ENCODE data around the gene ADAMTS1.

Gene ADAMTS1

GRCh38 chr21:26833011-26833410, 12.2 kb downstream of the ADAMTS1 start:
- TF ChIP-seq, protein P1, sequence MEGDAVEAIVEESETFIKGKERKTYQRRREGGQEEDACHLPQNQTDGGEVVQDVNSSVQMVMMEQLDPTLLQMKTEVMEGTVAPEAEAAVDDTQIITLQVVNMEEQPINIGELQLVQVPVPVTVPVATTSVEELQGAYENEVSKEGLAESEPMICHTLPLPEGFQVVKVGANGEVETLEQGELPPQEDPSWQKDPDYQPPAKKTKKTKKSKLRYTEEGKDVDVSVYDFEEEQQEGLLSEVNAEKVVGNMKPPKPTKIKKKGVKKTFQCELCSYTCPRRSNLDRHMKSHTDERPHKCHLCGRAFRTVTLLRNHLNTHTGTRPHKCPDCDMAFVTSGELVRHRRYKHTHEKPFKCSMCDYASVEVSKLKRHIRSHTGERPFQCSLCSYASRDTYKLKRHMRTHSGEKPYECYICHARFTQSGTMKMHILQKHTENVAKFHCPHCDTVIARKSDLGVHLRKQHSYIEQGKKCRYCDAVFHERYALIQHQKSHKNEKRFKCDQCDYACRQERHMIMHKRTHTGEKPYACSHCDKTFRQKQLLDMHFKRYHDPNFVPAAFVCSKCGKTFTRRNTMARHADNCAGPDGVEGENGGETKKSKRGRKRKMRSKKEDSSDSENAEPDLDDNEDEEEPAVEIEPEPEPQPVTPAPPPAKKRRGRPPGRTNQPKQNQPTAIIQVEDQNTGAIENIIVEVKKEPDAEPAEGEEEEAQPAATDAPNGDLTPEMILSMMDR (IDR thresholded peaks at IDR 0.05; ENCODE audit: insufficient read depth, missing control alignments): no peak
- FAIRE-seq (no peak), DNase-seq (ENCODE audit: insufficient read length, low spot score) (no peak)

DNA sequence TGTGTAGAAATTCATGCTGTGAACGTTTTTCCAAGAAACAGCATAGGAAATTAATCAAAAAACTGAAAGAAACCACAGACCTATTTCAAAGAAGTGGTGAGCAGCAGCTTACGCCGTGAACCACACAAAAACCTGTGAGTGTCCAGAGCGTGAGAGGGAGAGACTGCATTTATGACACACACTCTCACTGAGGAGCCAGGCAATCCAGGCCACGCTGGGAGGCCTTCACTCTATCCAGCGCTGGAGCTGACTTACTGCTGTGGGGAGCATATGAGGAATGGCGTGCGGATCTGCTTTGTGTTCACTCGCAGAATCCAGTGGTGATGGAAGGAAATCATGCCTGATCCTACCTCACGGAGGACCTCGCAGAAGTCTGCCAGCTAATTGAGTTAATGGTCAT, 12.7 kb downstream of the ADAMTS1 start:
- no peak for DNase-seq (ENCODE audit: insufficient read length, low spot score)
- FAIRE-seq: no peak
- TF ChIP-seq, protein P1 (IDR thresholded peaks at IDR 0.05; ENCODE audit: insufficient read depth, missing control alignments): no peak

GRCh38 chr21:26826801-26827200, 18.4 kb downstream of the ADAMTS1 start:
- TF ChIP-seq, protein P1 (IDR thresholded peaks at IDR 0.05; ENCODE audit: insufficient read depth, missing control alignments): no peak
- FAIRE-seq (no peak), DNase-seq (ENCODE audit: insufficient read length, low spot score) (no peak)

- DNase-seq (ENCODE audit: insufficient read length, low spot score) (no peak), FAIRE-seq (no peak)
- TF ChIP-seq, protein P1 (IDR thresholded peaks at IDR 0.05; ENCODE audit: insufficient read depth, missing control alignments): no peak
Observed at GRCh38 chr21:26820509-26820908, 24.7 kb downstream of the ADAMTS1 start.

DNA sequence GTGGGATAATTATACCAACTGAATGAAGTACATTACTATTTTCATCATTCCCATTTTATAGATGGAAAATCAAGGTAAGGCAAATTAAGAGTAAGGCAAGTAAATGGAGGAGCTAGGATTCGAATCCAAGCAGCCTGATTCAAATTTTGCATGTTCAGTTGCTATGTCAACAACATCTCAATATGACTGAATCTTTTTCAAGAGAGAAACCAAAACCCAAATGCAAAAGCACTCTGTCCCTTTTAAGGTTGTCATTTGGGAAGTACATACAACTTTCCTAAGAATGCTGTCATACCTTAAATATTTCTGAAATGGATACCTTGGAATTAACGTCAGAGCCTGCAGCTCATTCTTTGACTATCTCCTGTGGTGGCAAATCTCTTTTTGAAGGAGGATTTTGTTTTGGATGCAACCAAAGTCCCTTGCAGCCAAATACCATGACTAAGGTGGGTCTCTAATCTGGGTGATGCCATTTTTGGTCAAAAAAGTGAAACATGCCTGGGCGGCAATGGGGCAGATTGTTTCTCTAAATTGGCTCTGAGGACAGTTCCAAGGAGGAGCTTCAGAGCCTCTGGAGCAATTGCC, 25.4 kb downstream of the ADAMTS1 start:
- TF ChIP-seq, protein P1 (IDR thresholded peaks at IDR 0.05; ENCODE audit: insufficient read depth, missing control alignments): no peak
- DNase-seq (ENCODE audit: insufficient read length, low spot score) (no peak), FAIRE-seq (no peak)

DNA sequence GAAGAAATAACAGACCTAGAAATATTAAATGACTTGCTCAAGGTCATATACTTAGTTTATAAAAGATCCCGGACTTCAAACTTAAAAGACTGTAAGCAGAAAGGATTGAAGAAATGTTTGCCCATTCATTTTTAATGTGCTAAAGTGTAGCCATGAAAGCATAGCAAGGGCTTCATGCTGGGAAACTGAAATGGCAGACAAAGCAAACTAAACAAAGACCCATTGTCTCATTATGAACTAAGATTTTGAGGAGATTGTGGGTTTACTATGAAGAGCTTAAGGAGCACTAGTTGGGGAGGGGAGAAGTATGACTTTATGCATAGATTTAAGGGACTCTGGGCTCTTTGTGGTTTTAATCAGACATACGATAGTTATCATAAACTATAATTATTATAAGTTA, 26.3 kb downstream of the ADAMTS1 start:
- TF ChIP-seq, protein P1 (IDR thresholded peaks at IDR 0.05; ENCODE audit: insufficient read depth, missing control alignments): no peak
- no peak for DNase-seq (ENCODE audit: insufficient read length, low spot score)
- FAIRE-seq: no peak

DNA sequence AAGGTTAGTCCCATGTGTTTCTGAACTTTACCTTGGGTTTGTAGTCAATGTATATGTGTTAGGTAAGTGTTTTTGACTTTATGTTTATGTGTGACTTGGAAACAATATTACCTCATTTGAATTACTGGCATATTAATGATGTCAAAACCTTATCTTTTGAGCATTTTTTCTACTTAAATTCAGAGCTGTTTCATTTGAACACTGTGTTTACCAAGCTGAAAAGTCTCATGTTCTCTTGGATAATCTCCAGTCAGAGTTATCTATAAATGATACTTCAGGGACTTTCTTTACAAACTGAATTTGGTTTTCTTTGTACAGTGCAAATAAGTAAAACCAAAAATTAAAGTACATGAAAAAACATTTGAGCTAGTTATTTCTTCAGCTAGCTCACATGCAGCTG, 30.0 kb downstream of the ADAMTS1 start:
- no peak for DNase-seq (ENCODE audit: insufficient read length, low spot score)
- no peak for FAIRE-seq
- TF ChIP-seq, protein P1 (IDR thresholded peaks at IDR 0.05; ENCODE audit: insufficient read depth, missing control alignments): no peak

Measured in D721Med (cell line).